Neural cell (in vitro differentiated cells): Measurements from ENCODE around the gene LHX2.

ENCODE experiments used
- CTCF ChIP-seq: fragments of 450-650 bp; IDR thresholded peaks from 2 replicates; pipeline ENCODE4 v1.5.1; 2014; ENCODE audit warnings: antibody characterized with exemption, mild to moderate bottlenecking, moderate library complexity; ENCODE audit not compliant: poor library complexity, severe bottlenecking
- EP300 ChIP-seq: fragments of 450-650 bp; conservative IDR thresholded peaks from 2 replicates; pipeline ENCODE4 v1.6.1; 2014; ENCODE audit warnings: antibody characterized with exemption, mild to moderate bottlenecking, moderate library complexity; ENCODE audit not compliant: poor library complexity, severe bottlenecking
- EZH2 ChIP-seq: fragments of 200-600, 300-800 bp; shearing (Covaris generic), sonication (generic); IDR thresholded peaks from 2 replicates; pipeline ENCODE4 v1.6.1; 2014; ENCODE audit warnings: antibody characterized with exemption, low read length, borderline replicate concordance, mild to moderate bottlenecking; ENCODE audit not compliant: insufficient read depth, poor library complexity, severe bottlenecking
- MXI1 ChIP-seq: fragments of 450-650 bp; conservative IDR thresholded peaks from 2 replicates; pipeline ENCODE4 v1.6.1; 2014; ENCODE audit warnings: antibody characterized with exemption, mild to moderate bottlenecking; ENCODE audit not compliant: poor library complexity, severe bottlenecking
- POLR2AphosphoS5 ChIP-seq: IDR thresholded peaks from 2 replicates; pipeline ENCODE4 v1.6.1; 2012
- RAD21 ChIP-seq: fragments of 450-650 bp; conservative IDR thresholded peaks from 2 replicates; pipeline ENCODE4 v1.6.1; 2014; ENCODE audit warnings: antibody characterized with exemption, mild to moderate bottlenecking, moderate library complexity
- REST ChIP-seq: IDR thresholded peaks from 2 replicates; pipeline ENCODE4 v1.6.1; 2012; ENCODE audit warnings: borderline replicate concordance
- SMC3 ChIP-seq: fragments of 450-650 bp; conservative IDR thresholded peaks from 2 replicates; pipeline ENCODE4 v1.6.1; 2014; ENCODE audit warnings: antibody characterized with exemption, mild to moderate bottlenecking, moderate library complexity; ENCODE audit not compliant: poor library complexity
- TAF1 ChIP-seq: IDR thresholded peaks from 2 replicates; pipeline ENCODE4 v1.6.1; 2012; ENCODE audit warnings: low read depth

GRCh38 chr9:124006448-124007361 lies 4.9 kb upstream of the LHX2 start:
- no peak for TF ChIP-seq CTCF
- no peak for TF ChIP-seq EP300
- no peak for TF ChIP-seq SMC3
- TF ChIP-seq POLR2AphosphoS5, result no peak
- no peak for TF ChIP-seq EZH2
- no peak for TF ChIP-seq TAF1
- no peak for TF ChIP-seq MXI1
- TF ChIP-seq RAD21, result no peak
- TF ChIP-seq REST, result no peak
